K562 (cell line): Measurements from ENCODE around the gene DAAM1. TPM values are rescaled to one million over a fixed set of nuclear protein-coding genes. Genes with fewer than 3 reads are reported as not detected.

Experiments
- ATAC-seq: fragments of 200-7000 bp; cut with Tn5 transposase; 3 replicates; pipeline ENCODE4 v1.9.1; 2020; ENCODE audit warnings: moderate library complexity
- BruUV-seq: library from RNA; stranded (reverse); fragments of 400-500 nt; replicated peaks from 2 replicates; lab custom pipeline; 2021; lab: Mats Ljungman, UMichigan
- CTCF ChIA-PET: fragments of 300-600 bp; formaldehyde crosslinking; extraction: SDS; loops from one replicate; lab custom pipeline; 2021; ENCODE audit warnings: low intra/inter-chr PET ratio; lab: Yijun Ruan, JAX
- POLR2A ChIA-PET: fragments of 300-600, 350-650 bp; sonication (Branson Sonifier 250); formaldehyde crosslinking; extraction: SDS; loops from one replicate; lab custom pipeline; 2021; ENCODE audit warnings: antibody characterized with exemption, inconsistent platforms; lab: Yijun Ruan, JAX
- DNase-seq, 4 experiments: peaks; one replicate each; pipeline versions ENCODE4 v3.0.0 to v3.0.0-alpha.2; 2011 to 2018; ENCODE audit warnings: low spot score in 3 of 4, mixed read lengths in 3 of 4; ENCODE audit errors: extremely low read depth in 1 of 4
- FAIRE-seq: peaks from 2 replicates; lab custom pipeline; 2011; peaks lifted over from hg19 to GRCh38; lab: Jason Lieb, UNC
- H2AFZ ChIP-seq: 2 replicates; pipeline ENCODE4 v1.6.0; 2011; ENCODE audit warnings: low read depth, low read length, control low read depth, inconsistent platforms
- H3K27ac ChIP-seq: fragments of 200-600 bp; 3 replicates; pipeline ENCODE4 v1.8.0; 2011; ENCODE audit warnings: low read depth, mild to moderate bottlenecking, control low read depth, inconsistent platforms, low read length, moderate library complexity, mixed read lengths; ENCODE audit errors: extremely low read depth
- H3K27me3 ChIP-seq, 2 experiments: fragments of 300-600 bp in 1 of 2; 2 replicates in 1 of 2; 3 replicates in 1 of 2; pipeline versions ENCODE4 v1.6.0 to v1.8.0; 2011; ENCODE audit warnings: inconsistent platforms in 2 of 2, low read length in 2 of 2, mild to moderate bottlenecking in 1 of 2, mixed read lengths in 1 of 2, moderate library complexity in 1 of 2; ENCODE audit not compliant: control insufficient read depth in 2 of 2, insufficient read depth in 2 of 2
- H3K36me3 ChIP-seq: fragments of 300-600 bp; 3 replicates; pipeline ENCODE4 v1.8.0; 2011; ENCODE audit warnings: mild to moderate bottlenecking, low read length, inconsistent platforms; ENCODE audit not compliant: control insufficient read depth, insufficient read depth
- H3K4me1 ChIP-seq, 2 experiments: fragments of 200-600 bp in 1 of 2; replicated peaks in 1 of 2; 2 replicates in 1 of 2; 3 replicates in 1 of 2; pipeline versions ENCODE4 v1.5.1 to v1.8.0; 2011; ENCODE audit warnings: inconsistent platforms in 2 of 2, low read length in 2 of 2, mild to moderate bottlenecking in 1 of 2, mixed read lengths in 1 of 2, moderate library complexity in 1 of 2; ENCODE audit not compliant: control insufficient read depth in 2 of 2, insufficient read depth in 2 of 2
- H3K4me2 ChIP-seq: 2 replicates; pipeline ENCODE4 v1.6.1; 2011; ENCODE audit warnings: low read length, control low read depth, inconsistent platforms, mixed read lengths; ENCODE audit not compliant: insufficient read depth
- H3K4me3 ChIP-seq: fragments of 200-600 bp; sonication (generic), shearing (Covaris generic); 2 replicates; pipeline ENCODE4 v1.5.1; 2016; ENCODE audit warnings: control low read depth, inconsistent platforms
- H3K79me2 ChIP-seq: fragments of 200-600 bp; 3 replicates; pipeline ENCODE4 v1.8.0; 2011; ENCODE audit warnings: low read length, inconsistent platforms; ENCODE audit not compliant: control insufficient read depth, insufficient read depth
- H3K9ac ChIP-seq, 2 experiments: 2 replicates each; pipeline versions ENCODE4 v1.6.0 to v1.6.1; 2011; ENCODE audit warnings: low read depth in 2 of 2, low read length in 2 of 2, control low read depth in 1 of 2, inconsistent platforms in 1 of 2, mild to moderate bottlenecking in 1 of 2, mixed read lengths in 1 of 2; ENCODE audit not compliant: insufficient read depth in 1 of 2
- H3K9me1 ChIP-seq: one replicate; pipeline ENCODE4 v1.6.0; 2011; ENCODE audit warnings: inconsistent platforms, mild to moderate bottlenecking, low read length, moderate library complexity; ENCODE audit not compliant: control insufficient read depth, insufficient read depth
- H3K9me3 ChIP-seq: replicated peaks from 2 replicates; pipeline ENCODE4 v1.5.1; 2011; ENCODE audit warnings: low read depth, low read length, inconsistent platforms; ENCODE audit not compliant: control insufficient read depth, insufficient read depth
- H4K20me1 ChIP-seq: replicated peaks from 2 replicates; pipeline ENCODE4 v1.6.1; 2011; ENCODE audit warnings: low read length, inconsistent platforms, mixed read lengths; ENCODE audit not compliant: control insufficient read depth, insufficient read depth
- FOXP1 ChIP-seq: sonication (generic); formaldehyde crosslinking; IDR thresholded peaks from 2 replicates; pipeline ENCODE4 v1.8.0; 2022; ENCODE audit warnings: mild to moderate bottlenecking, missing genetic modification reagents
- MCM3 ChIP-seq: fragments of 450-650 bp; IDR thresholded peaks from 2 replicates; pipeline ENCODE4 v1.6.1; 2016
- MXI1 ChIP-seq: IDR thresholded peaks from 2 replicates; pipeline ENCODE4 v1.6.1; 2011; ENCODE audit warnings: low read depth, mild to moderate bottlenecking, improper control_type of control experiment, low read length
- PATZ1 ChIP-seq: fragments of 250-450 bp; sonication (Bioruptor Pico); IDR thresholded peaks from 2 replicates; pipeline ENCODE4 v1.5.0; 2020; ENCODE audit warnings: mild to moderate bottlenecking, borderline replicate concordance
- PBX2 ChIP-seq, 2 experiments: IDR thresholded peaks in 1 of 2; conservative IDR thresholded peaks in 1 of 2; 2 replicates each; pipeline ENCODE4 v1.6.1; 2016; ENCODE audit warnings: low read depth in 2 of 2, mild to moderate bottlenecking in 1 of 2, missing compliant biosample characterization in 1 of 2, missing genetic modification characterization in 1 of 2, moderate library complexity in 1 of 2
- POLR2G ChIP-seq: fragments of 200-400 bp; formaldehyde crosslinking; IDR thresholded peaks from 2 replicates; pipeline ENCODE4 v1.6.1; 2017; ENCODE audit warnings: low read depth, mild to moderate bottlenecking, antibody characterized with exemption, low read length, moderate library complexity
- RFX1 ChIP-seq: fragments of 450-650 bp; IDR thresholded peaks from 2 replicates; pipeline ENCODE4 v1.6.1; 2016; ENCODE audit warnings: mild to moderate bottlenecking, moderate library complexity
- SIRT6 ChIP-seq: IDR thresholded peaks from one replicate; pipeline ENCODE4 v1.6.1; 2012; ENCODE audit warnings: low read depth, mild to moderate bottlenecking, control low read depth, inconsistent platforms, low read length, moderate library complexity
- SPI1 ChIP-seq: IDR thresholded peaks from 2 replicates; pipeline ENCODE4 v1.6.1; 2011; ENCODE audit warnings: low read depth, low read length, control low read depth, borderline replicate concordance
- TAF1 ChIP-seq: IDR thresholded peaks from 2 replicates; pipeline ENCODE4 v1.6.1; 2011; ENCODE audit warnings: mild to moderate bottlenecking, low read length, moderate library complexity; ENCODE audit not compliant: insufficient read depth, control insufficient read depth, severe bottlenecking; ENCODE audit errors: extremely low read depth
- TCF15 ChIP-seq: fragments of 250-450 bp; sonication (Bioruptor Pico); IDR thresholded peaks from 2 replicates; pipeline ENCODE4 v1.8.0; 2022; ENCODE audit warnings: moderate library complexity, mild to moderate bottlenecking, inconsistent platforms
- TCFL5 ChIP-seq: fragments of 250-450 bp; sonication (Bioruptor Pico); conservative IDR thresholded peaks from 2 replicates; pipeline ENCODE4 v1.6.1; 2021; ENCODE audit warnings: mild to moderate bottlenecking, moderate library complexity, matching md5 sums
- YY1 ChIP-seq, 3 experiments: IDR thresholded peaks; 2 replicates each; pipeline ENCODE4 v1.6.1; 2011; ENCODE audit warnings: low read length in 2 of 3, mild to moderate bottlenecking in 2 of 3, moderate library complexity in 2 of 3, borderline replicate concordance in 1 of 3, control low read depth in 1 of 3, low read depth in 1 of 3; ENCODE audit not compliant: insufficient read depth in 3 of 3, insufficient replicate concordance in 2 of 3, control insufficient read depth in 1 of 3, insufficient read length in 1 of 3; ENCODE audit errors: extremely low read depth in 1 of 3
- ZC3H4 ChIP-seq: sonication (generic); formaldehyde crosslinking; IDR thresholded peaks from 2 replicates; pipeline ENCODE4 v1.9.0; 2021; ENCODE audit warnings: missing genetic modification reagents, borderline replicate concordance
- ZNF449 ChIP-seq: fragments of 250-450 bp; sonication (Bioruptor Pico); IDR thresholded peaks from 2 replicates; pipeline ENCODE4 v1.8.0; 2022; ENCODE audit warnings: moderate library complexity, mild to moderate bottlenecking, inconsistent platforms
- whole genome bisulfite sequencing: fragments of 100-300 bp; shearing (Covaris generic); methylation state at CpG from one replicate; pipeline ENCODE4 v1.1.6; 2016; ENCODE audit warnings: low coverage, mixed read lengths; ENCODE audit not compliant: insufficient coverage; ENCODE audit errors: missing lambda C conversion rate; 5-methylcytosine and 5-hydroxymethylcytosine counted together
- in situ Hi-C: fragments of 300-500 bp; cut with MboI; formaldehyde crosslinking; loops from 4 replicates; pipeline ENCODE4 v1.15.0; 2018; ENCODE audit warnings: inconsistent platforms, mixed read lengths
- intact Hi-C: fragments of 100-400 bp; cut with micrococcal nuclease; formaldehyde crosslinking; loops from 2 replicates; pipeline ENCODE4 v1.14.2; 2022
- polyA plus RNA-seq, 8 experiments: library from polyadenylated mRNA; depleted of rRNA in 4 of 8; stranded (reverse) in 5 of 8; unstranded in 3 of 8; fragments of >200 nt; fragmentation: Nextera tagmentation in 2 of 8; fragmentation: Illumina TruSeq in 1 of 8; extraction: Ambion mirVana in 2 of 8; extraction: Trizol in 1 of 8; gene quantifications; 2 replicates each; pipeline versions ENCODE4 v1.2.1 to v1.2.3, GENCODE V29; 2011 to 2014; ENCODE audit warnings: inconsistent platforms in 1 of 8, missing spikeins in 1 of 8
- total RNA-seq, 7 experiments: library from RNA; depleted of rRNA in 6 of 7; stranded (reverse); fragments of >200 nt in 6 of 7; fragmentation: Illumina TruSeq in 2 of 7; extraction: Trizol in 2 of 7; gene quantifications; 2 replicates each; pipeline versions ENCODE4 v1.2.1 to v1.2.3, GENCODE V29; 2011 to 2021; ENCODE audit warnings: low replicate concordance in 1 of 7

The DAAM1 gene
- total and polyA plus RNA-seq, 9 of the 15 experiments (the other 6 are each of a cell fraction or from before 2014, with no cell fraction given) = 3.6 to 11.6 (median 6.7) TPM

GRCh38 chr14:59267046-59267445 is 78.6 kb downstream of the DAAM1 start:
- no peak overlapping the region for H3K9ac ChIP-seq
- no peaks in the 10 kb centered on the region for H4K20me1 ChIP-seq
- no peak overlapping the region for H3K4me2 ChIP-seq
- H3K27me3 ChIP-seq = no peaks in the 10 kb centered on the region
- H3K36me3 ChIP-seq = no peaks in the 10 kb centered on the region; the same call in 2 of the 3 replicates
- intact Hi-C loops = no loop called here
- no peaks in the 10 kb centered on the region for H3K4me1 ChIP-seq
- POLR2A ChIA-PET = no interaction called here
- no peak overlapping the region for H3K27ac ChIP-seq
- H3K9me3 ChIP-seq = no peaks in the 10 kb centered on the region
- ATAC-seq = no peak
- 86% methylated on average over 2 of the region's 2 CpGs for WGBS
- in situ Hi-C loops = no loop called here
- H3K79me2 ChIP-seq = no peaks in the 10 kb centered on the region
- H2AFZ ChIP-seq = no peak overlapping the region
- no peak for DNase-seq
- H3K9me1 ChIP-seq = no peaks in the 10 kb centered on the region
- BruUV-seq = no TSS peak
- no peak for FAIRE-seq
- CTCF ChIA-PET = no interaction called here
- no peak overlapping the region for H3K4me3 ChIP-seq
- TF ChIP-seq MXI1 = no peak
- no peak for TF ChIP-seq PATZ1
- no peak for TF ChIP-seq POLR2G
- TF ChIP-seq ZC3H4 = no peak
- no peak for TF ChIP-seq TCF15 (CRISPR knock-in tag)
- no peak for TF ChIP-seq SIRT6
- TF ChIP-seq PBX2 (CRISPR knock-in tag; IDR thresholded peaks at IDR 0.05; ENCODE audit: low read depth) = no peak
- no peak for TF ChIP-seq PBX2 (tag; conservative IDR thresholded peaks at IDR 0.05; ENCODE audit: low read depth)
- TF ChIP-seq TAF1 = no peak
- no peak for TF ChIP-seq YY1 (IDR thresholded peaks at IDR 0.05; ENCODE audit: borderline replicate concordance in 1 of 3, control insufficient read depth in 1 of 3, extremely low read depth in 1 of 3, insufficient read depth in 3 of 3, insufficient read length in 1 of 3, insufficient replicate concordance in 2 of 3, low read depth in 1 of 3, low read length in 2 of 3)
- TF ChIP-seq SPI1 = no peak
- no peak for TF ChIP-seq RFX1
- no peak for TF ChIP-seq TCFL5 (CRISPR knock-in tag)
- no peak for TF ChIP-seq MCM3
- TF ChIP-seq FOXP1 (CRISPR knock-in tag) = no peak
- TF ChIP-seq ZNF449 (CRISPR knock-in tag) = no peak
